Astrocyte (in vitro differentiated cells and primary cell): ENCODE results near the gene NDRG4. TPM values are rescaled to one million over a fixed set of nuclear protein-coding genes. Genes with fewer than 3 reads are reported as not detected.

ENCODE experiments used
- total RNA-seq: library from RNA; stranded (reverse); gene quantifications from 2 replicates; pipeline ENCODE4 v1.2.1, GENCODE V29; 2021

The NDRG4 gene
- total RNA-seq, 1 donor from 2014 or later: 21.9 TPM

Other genes with a start within 250 kb of the NDRG4 start
- not detected in 2 replicates for gene PRSS54, start 205.1 kb upstream of the NDRG4 start, total RNA-seq
- gene GINS3, start 107.7 kb upstream of the NDRG4 start, total RNA-seq: 2.5 and 3.6 TPM in 2 replicates
- gene SETD6, start 15.4 kb downstream of the NDRG4 start, total RNA-seq: 6.7 and 7.4 TPM in 2 replicates
- 181 and 212 TPM in 2 replicates for gene CNOT1, start 129.7 kb downstream of the NDRG4 start, total RNA-seq
- 40.2 TPM in 2 replicates for gene SLC38A7, start 184.6 kb downstream of the NDRG4 start, total RNA-seq
- gene GOT2, start 234.2 kb downstream of the NDRG4 start, total RNA-seq: 100 and 106 TPM in 2 replicates